ENCODE results near the gene EPHA8. TPM values are rescaled to one million over a fixed set of nuclear protein-coding genes. Genes with fewer than 3 reads are reported as not detected.

EPHA8 gene
- total RNA-seq, 2 donors from 2014 or later: not detected

DNA sequence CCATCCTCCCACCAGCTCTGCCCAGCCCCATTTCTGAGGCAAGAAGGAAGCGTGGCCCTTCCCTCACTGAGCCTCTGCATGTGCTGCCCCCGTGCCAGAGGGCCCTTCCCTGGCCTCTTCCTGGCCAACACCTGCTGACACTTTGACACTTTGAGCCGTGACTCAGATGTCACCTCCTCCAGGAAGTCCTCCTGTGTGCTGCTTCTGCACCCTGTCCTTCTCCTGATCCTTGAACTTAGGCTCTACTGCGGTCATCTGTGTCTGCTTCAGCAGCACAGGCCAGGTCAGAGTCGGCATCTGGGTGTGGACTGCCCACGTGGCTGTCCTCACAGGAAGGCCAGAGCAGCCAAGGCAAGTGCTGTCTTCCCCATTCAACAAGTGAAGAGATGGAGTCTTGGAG, 19.6 kb upstream of the EPHA8 start:
- peaks cover 40% of the 10 kb centered on the region for H3K27me3 Mint-ChIP-seq
- no peak overlapping the region for H3K4me3 Mint-ChIP-seq
- peaks cover 5% of the 10 kb centered on the region for H3K36me3 Mint-ChIP-seq (ENCODE audit: low read depth)
- no peak overlapping the region for H3K27ac Mint-ChIP-seq
- ATAC-seq (no peak), DNase-seq (no peak)
- H3K9me3 ChIP-seq (ENCODE audit: control insufficient read depth, low read length, poor library complexity, severe bottlenecking): no peaks in the 10 kb centered on the region
- peaks cover 10% of the 10 kb centered on the region for H3K4me1 Mint-ChIP-seq

GRCh38 chr1:22544606-22545005, 18.7 kb upstream of the EPHA8 start:
- no peak for ATAC-seq
- no peak overlapping the region for H3K27ac Mint-ChIP-seq
- peaks cover 5% of the 10 kb centered on the region for H3K36me3 Mint-ChIP-seq (ENCODE audit: low read depth)
- DNase-seq: no peak
- H3K4me3 Mint-ChIP-seq: no peak overlapping the region
- no peaks in the 10 kb centered on the region for H3K9me3 ChIP-seq (ENCODE audit: control insufficient read depth, low read length, poor library complexity, severe bottlenecking)
- H3K27me3 Mint-ChIP-seq: peaks cover 50% of the 10 kb centered on the region
- H3K4me1 Mint-ChIP-seq: peaks cover 3% of the 10 kb centered on the region

DNA sequence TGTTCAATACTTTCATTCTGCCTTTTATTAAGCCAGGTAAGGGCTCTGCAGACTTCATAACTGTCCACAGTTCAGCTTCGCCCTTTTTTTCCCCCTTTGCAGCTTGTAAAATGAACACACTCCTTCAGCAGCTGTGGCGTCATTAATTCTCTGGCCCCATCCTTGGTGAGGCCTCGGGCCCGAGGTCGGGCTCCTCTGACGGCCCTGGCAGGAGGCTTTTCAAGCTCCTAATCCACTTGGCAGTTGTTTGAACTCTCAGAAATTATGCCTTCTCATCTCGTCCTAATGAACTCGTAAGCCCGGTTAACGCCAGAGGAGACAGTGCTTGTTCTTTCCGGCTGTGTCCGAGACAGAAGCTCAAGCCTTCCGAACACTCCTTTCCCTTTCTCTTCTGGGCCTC, 18.1 kb upstream of the EPHA8 start:
- no peaks in the 10 kb centered on the region for H3K9me3 ChIP-seq (ENCODE audit: control insufficient read depth, low read length, poor library complexity, severe bottlenecking)
- peaks cover 5% of the 10 kb centered on the region for H3K36me3 Mint-ChIP-seq (ENCODE audit: low read depth)
- no peak overlapping the region for H3K27ac Mint-ChIP-seq
- ATAC-seq: no peak
- DNase-seq: no peak
- H3K27me3 Mint-ChIP-seq: peaks cover 55% of the 10 kb centered on the region
- no peak overlapping the region for H3K4me3 Mint-ChIP-seq
- H3K4me1 Mint-ChIP-seq: peaks cover 3% of the 10 kb centered on the region

DNA sequence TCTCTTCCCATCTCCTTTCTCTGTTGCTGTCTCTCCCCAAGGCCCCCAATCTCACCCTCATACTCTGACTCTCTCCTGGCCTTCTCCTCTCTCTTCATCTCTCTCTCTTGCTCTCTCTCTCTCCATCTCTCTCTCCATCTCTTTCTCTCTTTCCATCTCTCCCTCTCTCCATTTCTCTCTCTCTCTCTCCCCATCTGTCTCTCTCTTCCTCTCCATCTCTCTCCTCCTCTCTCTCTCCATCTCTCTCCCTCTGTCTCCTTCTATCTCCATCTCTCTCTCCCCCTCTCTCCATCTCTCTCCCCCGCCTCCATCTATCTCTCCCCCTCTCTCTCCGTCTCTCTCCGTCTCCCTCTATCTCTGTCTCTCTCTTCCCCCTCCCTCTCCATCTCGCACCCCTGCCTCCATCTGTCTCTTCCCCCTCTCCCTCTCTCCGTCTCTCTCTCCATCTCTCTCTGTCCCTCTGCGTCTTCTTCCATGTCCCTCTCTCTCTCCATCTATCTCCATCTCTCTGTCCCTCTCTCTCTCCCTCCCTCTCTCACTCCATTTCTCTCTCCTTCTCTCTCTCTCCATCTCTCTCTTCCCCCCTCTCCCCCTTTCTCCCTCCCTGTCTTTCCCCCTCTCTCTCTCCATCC, 16.0 kb upstream of the EPHA8 start:
- ATAC-seq (no peak), DNase-seq (no peak)
- peaks cover 8% of the 10 kb centered on the region for H3K36me3 Mint-ChIP-seq (ENCODE audit: low read depth)
- H3K9me3 ChIP-seq (ENCODE audit: control insufficient read depth, low read length, poor library complexity, severe bottlenecking): no peaks in the 10 kb centered on the region
- H3K27ac Mint-ChIP-seq: no peak overlapping the region
- peaks cover 70% of the 10 kb centered on the region for H3K27me3 Mint-ChIP-seq
- H3K4me1 Mint-ChIP-seq: peaks cover 3% of the 10 kb centered on the region
- H3K4me3 Mint-ChIP-seq: no peak overlapping the region

- H3K36me3 Mint-ChIP-seq (ENCODE audit: low read depth): peaks cover 8% of the 10 kb centered on the region
- no peak overlapping the region for H3K4me3 Mint-ChIP-seq
- peaks cover 3% of the 10 kb centered on the region for H3K4me1 Mint-ChIP-seq
- no peaks in the 10 kb centered on the region for H3K9me3 ChIP-seq (ENCODE audit: control insufficient read depth, low read length, poor library complexity, severe bottlenecking)
- peaks cover 76% of the 10 kb centered on the region for H3K27me3 Mint-ChIP-seq
- ATAC-seq (no peak), DNase-seq (no peak)
- no peak overlapping the region for H3K27ac Mint-ChIP-seq
Observed at GRCh38 chr1:22547818-22548462, 15.3 kb upstream of the EPHA8 start.

DNA sequence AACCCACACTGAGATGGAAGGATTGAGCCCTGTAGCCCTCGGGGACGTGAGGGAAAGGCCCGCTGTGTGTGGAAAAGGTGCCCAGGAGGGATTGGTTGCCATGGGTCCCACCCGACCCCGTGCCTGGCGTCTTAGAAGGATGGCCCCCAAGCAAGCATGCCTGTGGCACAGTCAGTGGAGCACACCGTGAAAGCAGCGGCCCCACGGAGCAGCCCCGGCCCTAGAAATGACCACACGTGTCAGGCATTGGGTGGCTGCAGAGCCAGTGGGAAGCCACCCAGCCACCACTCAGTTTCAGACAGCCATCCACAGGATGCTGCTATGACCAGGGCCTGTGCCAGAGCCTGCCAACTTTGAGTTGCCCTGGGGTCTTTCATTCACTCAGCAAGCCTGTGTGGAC, 13.3 kb upstream of the EPHA8 start:
- H3K27me3 Mint-ChIP-seq: peaks cover 91% of the 10 kb centered on the region
- H3K4me3 Mint-ChIP-seq: no peak overlapping the region
- peaks cover 7% of the 10 kb centered on the region for H3K4me1 Mint-ChIP-seq
- no peak for ATAC-seq
- H3K27ac Mint-ChIP-seq: no peak overlapping the region
- no peak for DNase-seq
- H3K9me3 ChIP-seq (ENCODE audit: control insufficient read depth, low read length, poor library complexity, severe bottlenecking): no peaks in the 10 kb centered on the region
- peaks cover 8% of the 10 kb centered on the region for H3K36me3 Mint-ChIP-seq (ENCODE audit: low read depth)

DNA sequence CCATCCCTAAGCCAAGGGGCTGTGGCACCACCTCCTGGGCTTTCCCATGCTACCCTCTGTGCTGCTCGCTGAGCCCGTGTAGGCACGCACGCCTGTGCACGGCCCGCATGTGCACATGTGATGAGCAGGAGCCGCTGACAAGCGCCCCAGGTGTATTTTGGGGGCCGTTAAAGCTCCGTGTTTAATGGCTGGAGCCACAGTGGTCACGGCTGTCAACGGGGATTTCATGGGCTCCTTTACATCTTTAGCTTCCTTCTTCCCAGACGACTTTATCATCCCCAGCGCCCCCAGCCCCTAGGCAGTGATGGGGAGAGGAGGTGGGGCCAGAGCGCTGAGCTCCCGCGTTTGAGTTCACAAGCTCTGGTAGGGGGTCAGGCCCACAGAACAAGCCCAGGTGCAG, 11.7 kb upstream of the EPHA8 start:
- H3K27me3 Mint-ChIP-seq: peaks cover 90% of the 10 kb centered on the region
- DNase-seq: no peak
- H3K27ac Mint-ChIP-seq: no peak overlapping the region
- no peak overlapping the region for H3K4me3 Mint-ChIP-seq
- no peaks in the 10 kb centered on the region for H3K9me3 ChIP-seq (ENCODE audit: control insufficient read depth, low read length, poor library complexity, severe bottlenecking)
- no peak for ATAC-seq
- peaks cover 11% of the 10 kb centered on the region for H3K36me3 Mint-ChIP-seq (ENCODE audit: low read depth)
- H3K4me1 Mint-ChIP-seq: peaks cover 8% of the 10 kb centered on the region

DNA sequence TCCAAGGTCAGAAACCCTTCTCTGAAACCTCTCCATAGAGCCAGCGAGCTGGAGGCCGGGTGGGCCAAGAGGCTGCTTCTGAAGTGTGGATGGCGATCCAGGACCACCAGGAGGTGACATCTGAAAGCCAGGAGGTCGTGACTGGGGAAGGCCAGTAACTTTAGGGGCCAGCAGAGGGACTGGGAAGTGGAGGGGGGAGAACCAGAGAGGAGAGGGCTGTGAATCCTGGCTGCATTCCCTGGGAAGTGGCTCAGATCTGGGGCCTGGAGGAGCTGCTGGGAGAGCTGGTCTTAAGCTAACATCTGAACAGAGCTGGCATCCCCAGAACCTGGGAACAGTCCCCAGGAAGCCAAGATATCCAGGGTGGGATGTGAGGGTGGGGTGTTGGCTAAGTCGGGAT, 11.3 kb upstream of the EPHA8 start:
- Mint-ChIP-seq H3K4me1 (peaks cover 12% of the 10 kb centered on the region), H3K27me3 (peaks cover 90% of the 10 kb centered on the region), H3K4me3 (no peak overlapping the region), H3K27ac (peak overlapping the region; percentile 67), H3K36me3 (ENCODE audit: low read depth) (peaks cover 15% of the 10 kb centered on the region)
- no peaks in the 10 kb centered on the region for H3K9me3 ChIP-seq (ENCODE audit: control insufficient read depth, low read length, poor library complexity, severe bottlenecking)
- DNase-seq (no peak), ATAC-seq (no peak)

DNA sequence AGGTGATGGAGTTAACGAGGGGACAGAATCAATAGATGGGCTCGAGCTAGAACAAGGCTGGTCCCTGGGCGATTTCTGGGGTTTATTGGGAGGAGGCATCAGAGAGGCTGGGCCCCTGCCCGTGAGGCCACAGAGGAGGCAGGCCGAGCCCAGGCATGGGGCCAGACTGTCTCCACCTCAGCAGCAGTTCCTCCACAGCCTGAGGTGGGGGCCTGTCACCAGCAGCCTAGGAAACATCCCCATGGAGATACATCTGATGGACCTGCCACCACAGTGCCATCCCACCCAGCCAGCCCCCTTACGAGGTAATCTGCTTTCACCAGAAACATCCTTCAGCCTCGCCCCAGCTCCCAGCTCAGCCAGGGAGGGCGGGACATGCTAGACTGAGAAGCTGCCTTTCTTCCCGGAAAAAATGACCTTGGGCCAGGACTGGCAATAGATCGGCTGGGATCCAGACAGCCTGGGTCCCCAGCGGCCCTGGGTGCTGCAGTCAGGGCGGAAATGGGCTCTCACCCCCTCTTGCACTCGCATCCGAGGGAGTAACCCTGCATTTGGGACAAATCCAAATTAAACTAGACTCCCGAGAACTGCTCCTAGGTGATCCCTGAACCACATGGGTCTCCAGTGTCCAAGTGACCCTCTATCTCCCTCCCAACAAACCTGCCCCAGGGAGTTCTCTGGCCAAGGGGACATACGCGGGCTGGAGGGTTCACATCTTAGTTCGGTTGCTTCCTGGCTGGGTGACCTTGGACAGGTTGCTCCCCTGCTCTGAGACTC, 10.0 kb upstream of the EPHA8 start:
- peaks cover 10% of the 10 kb centered on the region for H3K4me1 Mint-ChIP-seq
- peaks cover 86% of the 10 kb centered on the region for H3K27me3 Mint-ChIP-seq
- no peak for DNase-seq

GRCh38 chr1:22553991-22554522, 9.2 kb upstream of the EPHA8 start:
- Mint-ChIP-seq H3K27me3 (peaks cover 83% of the 10 kb centered on the region), H3K36me3 (ENCODE audit: low read depth) (peaks cover 12% of the 10 kb centered on the region)
- DNase-seq: no peak

More for the DNA sequence above, 10.0 kb upstream of the EPHA8 start:
- ATAC-seq: no peak
- Mint-ChIP-seq H3K4me3 (no peak overlapping the region), H3K27ac (no peak overlapping the region), H3K36me3 (ENCODE audit: low read depth) (peaks cover 12% of the 10 kb centered on the region)
- no peaks in the 10 kb centered on the region for H3K9me3 ChIP-seq (ENCODE audit: control insufficient read depth, low read length, poor library complexity, severe bottlenecking)

GRCh38 chr1:22555371-22555656, 8.0 kb upstream of the EPHA8 start:
- ATAC-seq (no peak), DNase-seq (no peak)
- Mint-ChIP-seq H3K4me1 (peaks cover 10% of the 10 kb centered on the region), H3K36me3 (ENCODE audit: low read depth) (peaks cover 12% of the 10 kb centered on the region), H3K4me3 (no peak overlapping the region), H3K27ac (no peak overlapping the region), H3K27me3 (peaks cover 83% of the 10 kb centered on the region)
- H3K9me3 ChIP-seq (ENCODE audit: control insufficient read depth, low read length, poor library complexity, severe bottlenecking): no peaks in the 10 kb centered on the region

More at GRCh38 chr1:22553991-22554522, 9.2 kb upstream of the EPHA8 start:
- no peak for ATAC-seq
- no peak overlapping the region for H3K4me3 Mint-ChIP-seq
- H3K4me1 Mint-ChIP-seq: peaks cover 10% of the 10 kb centered on the region
- no peak overlapping the region for H3K27ac Mint-ChIP-seq
- H3K9me3 ChIP-seq (ENCODE audit: control insufficient read depth, low read length, poor library complexity, severe bottlenecking): no peaks in the 10 kb centered on the region

- Mint-ChIP-seq H3K4me3 (no peak overlapping the region), H3K27me3 (peaks cover 84% of the 10 kb centered on the region), H3K36me3 (ENCODE audit: low read depth) (peaks cover 10% of the 10 kb centered on the region), H3K27ac (no peak overlapping the region), H3K4me1 (peaks cover 10% of the 10 kb centered on the region)
- DNase-seq (no peak), ATAC-seq (no peak)
- no peaks in the 10 kb centered on the region for H3K9me3 ChIP-seq (ENCODE audit: control insufficient read depth, low read length, poor library complexity, severe bottlenecking)
Observed at GRCh38 chr1:22556391-22557104, 6.7 kb upstream of the EPHA8 start.

DNA sequence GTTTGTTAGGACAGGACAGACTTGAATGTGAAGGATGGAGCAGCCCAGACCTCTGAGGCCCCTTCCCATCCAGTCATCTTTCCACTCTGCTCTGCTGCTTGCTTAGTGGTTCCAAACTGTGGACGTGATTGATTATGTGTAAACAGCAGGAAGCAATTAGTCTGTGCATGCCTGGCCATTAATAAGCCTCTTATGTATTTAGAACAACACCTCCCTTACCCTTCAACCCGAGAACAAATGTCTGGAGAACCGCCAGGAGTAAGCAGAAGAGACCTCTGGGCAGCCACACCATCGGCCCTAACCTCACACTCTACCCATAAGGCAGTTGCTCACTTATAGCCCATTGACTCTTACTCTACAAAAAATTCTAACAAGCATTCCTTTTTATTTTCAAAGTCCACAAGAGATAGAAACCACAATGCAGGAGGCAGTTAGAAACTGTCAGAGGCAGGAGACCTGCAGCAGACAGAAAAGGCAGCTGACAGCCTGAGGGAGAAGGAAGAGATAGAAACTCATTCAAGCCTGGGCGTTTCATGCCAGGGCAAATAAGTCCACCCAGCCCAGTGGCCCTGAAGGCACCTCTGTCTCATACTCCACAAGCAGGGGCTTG, 5.8 kb upstream of the EPHA8 start:
- ATAC-seq (no peak), DNase-seq (no peak)
- no peaks in the 10 kb centered on the region for H3K9me3 ChIP-seq (ENCODE audit: control insufficient read depth, low read length, poor library complexity, severe bottlenecking)
- peaks cover 10% of the 10 kb centered on the region for H3K4me1 Mint-ChIP-seq
- H3K27me3 Mint-ChIP-seq: peaks cover 89% of the 10 kb centered on the region
- no peak overlapping the region for H3K27ac Mint-ChIP-seq
- H3K4me3 Mint-ChIP-seq: no peak overlapping the region
- peaks cover 10% of the 10 kb centered on the region for H3K36me3 Mint-ChIP-seq (ENCODE audit: low read depth)

All from T-helper 17 cell (primary cell).